Peyer's patch (tissue), 4 donors: ENCODE results near the gene ME1.
"Not testable (repeated sequence)": the region's sequence is repeated elsewhere in the genome, so short reads cannot be mapped to it uniquely, and the experiment has no call there.

ENCODE experiments used
- CTCF ChIP-seq, 6 experiments: fragments of 450-650 bp in 4 of 6; fragments of 200-600 bp in 2 of 6; sonication (generic) in 1 of 6; IDR thresholded peaks; one replicate each; pipeline ENCODE4 v1.5.1; 2017 to 2019; ENCODE audit warnings: antibody characterized with exemption in 6 of 6, mild to moderate bottlenecking in 3 of 6, moderate library complexity in 1 of 6
- POLR2A ChIP-seq, 2 donors: fragments of 450-650 bp; IDR thresholded peaks; one replicate each; pipeline ENCODE4 v1.5.1; 2017; ENCODE audit warnings: antibody characterized with exemption in 2 of 2, mild to moderate bottlenecking in 2 of 2, moderate library complexity in 2 of 2

- TF ChIP-seq CTCF, POLR2A (IDR thresholded peaks at IDR 0.05): not testable (repeated sequence)
Observed at GRCh38 chr6:83450015-83450414, 19.2 kb upstream of the ME1 start.
